K562 (cell line): ENCODE data around the gene ZNRF2. TPM values are rescaled to one million over a fixed set of nuclear protein-coding genes. Genes with fewer than 3 reads are reported as not detected.
A peak's percentile ranks its signal among the peaks of the same experiment; 100 is the strongest.

ENCODE experiments used
- ATAC-seq: fragments of 200-7000 bp; cut with Tn5 transposase; 3 replicates; pipeline ENCODE4 v1.9.1; 2020; ENCODE audit warnings: moderate library complexity
- BruUV-seq: library from RNA; stranded (reverse); fragments of 400-500 nt; replicated peaks from 2 replicates; lab custom pipeline; 2021; lab: Mats Ljungman, UMichigan
- CTCF ChIA-PET: fragments of 300-600 bp; formaldehyde crosslinking; extraction: SDS; loops from one replicate; lab custom pipeline; 2021; ENCODE audit warnings: low intra/inter-chr PET ratio; lab: Yijun Ruan, JAX
- POLR2A ChIA-PET: fragments of 300-600, 350-650 bp; sonication (Branson Sonifier 250); formaldehyde crosslinking; extraction: SDS; loops from one replicate; lab custom pipeline; 2021; ENCODE audit warnings: antibody characterized with exemption, inconsistent platforms; lab: Yijun Ruan, JAX
- DNase-seq, 4 experiments: peaks; one replicate each; pipeline versions ENCODE4 v3.0.0 to v3.0.0-alpha.2; 2011 to 2018; ENCODE audit warnings: low spot score in 3 of 4, mixed read lengths in 3 of 4; ENCODE audit errors: extremely low read depth in 1 of 4
- FAIRE-seq: peaks from 2 replicates; lab custom pipeline; 2011; peaks lifted over from hg19 to GRCh38; lab: Jason Lieb, UNC
- H2AFZ ChIP-seq: 2 replicates; pipeline ENCODE4 v1.6.0; 2011; ENCODE audit warnings: low read depth, low read length, control low read depth, inconsistent platforms
- H3K27ac ChIP-seq: fragments of 200-600 bp; 3 replicates; pipeline ENCODE4 v1.8.0; 2011; ENCODE audit warnings: low read depth, mild to moderate bottlenecking, control low read depth, inconsistent platforms, low read length, moderate library complexity, mixed read lengths; ENCODE audit errors: extremely low read depth
- H3K27me3 ChIP-seq, 2 experiments: fragments of 300-600 bp in 1 of 2; 2 replicates in 1 of 2; 3 replicates in 1 of 2; pipeline versions ENCODE4 v1.6.0 to v1.8.0; 2011; ENCODE audit warnings: inconsistent platforms in 2 of 2, low read length in 2 of 2, mild to moderate bottlenecking in 1 of 2, mixed read lengths in 1 of 2, moderate library complexity in 1 of 2; ENCODE audit not compliant: control insufficient read depth in 2 of 2, insufficient read depth in 2 of 2
- H3K36me3 ChIP-seq: fragments of 300-600 bp; 3 replicates; pipeline ENCODE4 v1.8.0; 2011; ENCODE audit warnings: mild to moderate bottlenecking, low read length, inconsistent platforms; ENCODE audit not compliant: control insufficient read depth, insufficient read depth
- H3K4me1 ChIP-seq, 2 experiments: fragments of 200-600 bp in 1 of 2; replicated peaks in 1 of 2; 2 replicates in 1 of 2; 3 replicates in 1 of 2; pipeline versions ENCODE4 v1.5.1 to v1.8.0; 2011; ENCODE audit warnings: inconsistent platforms in 2 of 2, low read length in 2 of 2, mild to moderate bottlenecking in 1 of 2, mixed read lengths in 1 of 2, moderate library complexity in 1 of 2; ENCODE audit not compliant: control insufficient read depth in 2 of 2, insufficient read depth in 2 of 2
- H3K4me2 ChIP-seq: 2 replicates; pipeline ENCODE4 v1.6.1; 2011; ENCODE audit warnings: low read length, control low read depth, inconsistent platforms, mixed read lengths; ENCODE audit not compliant: insufficient read depth
- H3K4me3 ChIP-seq: fragments of 200-600 bp; sonication (generic), shearing (Covaris generic); 2 replicates; pipeline ENCODE4 v1.5.1; 2016; ENCODE audit warnings: control low read depth, inconsistent platforms
- H3K79me2 ChIP-seq: fragments of 200-600 bp; 3 replicates; pipeline ENCODE4 v1.8.0; 2011; ENCODE audit warnings: low read length, inconsistent platforms; ENCODE audit not compliant: control insufficient read depth, insufficient read depth
- H3K9ac ChIP-seq, 2 experiments: 2 replicates each; pipeline versions ENCODE4 v1.6.0 to v1.6.1; 2011; ENCODE audit warnings: low read depth in 2 of 2, low read length in 2 of 2, control low read depth in 1 of 2, inconsistent platforms in 1 of 2, mild to moderate bottlenecking in 1 of 2, mixed read lengths in 1 of 2; ENCODE audit not compliant: insufficient read depth in 1 of 2
- H3K9me1 ChIP-seq: one replicate; pipeline ENCODE4 v1.6.0; 2011; ENCODE audit warnings: inconsistent platforms, mild to moderate bottlenecking, low read length, moderate library complexity; ENCODE audit not compliant: control insufficient read depth, insufficient read depth
- H3K9me3 ChIP-seq: replicated peaks from 2 replicates; pipeline ENCODE4 v1.5.1; 2011; ENCODE audit warnings: low read depth, low read length, inconsistent platforms; ENCODE audit not compliant: control insufficient read depth, insufficient read depth
- H4K20me1 ChIP-seq: replicated peaks from 2 replicates; pipeline ENCODE4 v1.6.1; 2011; ENCODE audit warnings: low read length, inconsistent platforms, mixed read lengths; ENCODE audit not compliant: control insufficient read depth, insufficient read depth
- ATF1 ChIP-seq, 2 experiments: fragments of 450-650 bp in 1 of 2; IDR thresholded peaks; 2 replicates each; pipeline ENCODE4 v1.6.1; 2016; ENCODE audit warnings: missing compliant biosample characterization in 1 of 2, missing genetic modification characterization in 1 of 2
- ATF4 ChIP-seq: fragments of 450-650 bp; formaldehyde crosslinking; IDR thresholded peaks from 2 replicates; pipeline ENCODE4 v1.4.0; 2022; ENCODE audit warnings: mild to moderate bottlenecking, moderate library complexity
- ATF6 ChIP-seq: sonication (generic); formaldehyde crosslinking; IDR thresholded peaks from 2 replicates; pipeline ENCODE4 v1.4.0; 2020; ENCODE audit warnings: mild to moderate bottlenecking, missing genetic modification reagents
- BDP1 ChIP-seq: IDR thresholded peaks from 3 replicates; pipeline ENCODE4 v1.6.1; 2011; ENCODE audit not compliant: insufficient read length, insufficient read depth
- MAFK ChIP-seq: IDR thresholded peaks from 2 replicates; pipeline ENCODE4 v1.6.1; 2011; ENCODE audit warnings: low read length, improper control_type of control experiment
- MAX ChIP-seq: sonication (generic); formaldehyde crosslinking; IDR thresholded peaks from 2 replicates; pipeline ENCODE4 v1.9.0; 2022; ENCODE audit warnings: mild to moderate bottlenecking, missing genetic modification reagents
- RHOXF2B ChIP-seq: fragments of 250-450 bp; sonication (Bioruptor Pico); conservative IDR thresholded peaks from 2 replicates; pipeline ENCODE4 v1.5.1; 2021
- SMARCB1 ChIP-seq: IDR thresholded peaks from 2 replicates; pipeline ENCODE4 v1.6.1; 2011; ENCODE audit warnings: improper control_type of control experiment, low read depth; ENCODE audit not compliant: insufficient read length
- SNAPC5 ChIP-seq: fragments of 250-450 bp; sonication (Bioruptor Pico); IDR thresholded peaks from 2 replicates; pipeline ENCODE4 v1.8.0; 2021; ENCODE audit warnings: moderate library complexity, mild to moderate bottlenecking, inconsistent platforms
- TCFL5 ChIP-seq: fragments of 250-450 bp; sonication (Bioruptor Pico); conservative IDR thresholded peaks from 2 replicates; pipeline ENCODE4 v1.6.1; 2021; ENCODE audit warnings: mild to moderate bottlenecking, moderate library complexity, matching md5 sums
- ZFP30 ChIP-seq: fragments of 250-450 bp; sonication (Bioruptor Pico); IDR thresholded peaks from 2 replicates; pipeline ENCODE4 v1.8.0; 2022; ENCODE audit warnings: moderate library complexity, mild to moderate bottlenecking, inconsistent platforms, borderline replicate concordance
- WGBS: fragments of 100-300 bp; shearing (Covaris generic); methylation state at CpG from one replicate; pipeline ENCODE4 v1.1.6; 2016; ENCODE audit warnings: low coverage, mixed read lengths; ENCODE audit not compliant: insufficient coverage; ENCODE audit errors: missing lambda C conversion rate; 5-methylcytosine and 5-hydroxymethylcytosine counted together
- in situ Hi-C: fragments of 300-500 bp; cut with MboI; formaldehyde crosslinking; loops from 4 replicates; pipeline ENCODE4 v1.15.0; 2018; ENCODE audit warnings: inconsistent platforms, mixed read lengths
- intact Hi-C: fragments of 100-400 bp; cut with micrococcal nuclease; formaldehyde crosslinking; loops from 2 replicates; pipeline ENCODE4 v1.14.2; 2022
- polyA plus RNA-seq, 8 experiments: library from polyadenylated mRNA; depleted of rRNA in 4 of 8; stranded (reverse) in 5 of 8; unstranded in 3 of 8; fragments of >200 nt; fragmentation: Nextera tagmentation in 2 of 8; fragmentation: Illumina TruSeq in 1 of 8; extraction: Ambion mirVana in 2 of 8; extraction: Trizol in 1 of 8; gene quantifications; 2 replicates each; pipeline versions ENCODE4 v1.2.1 to v1.2.3, GENCODE V29; 2011 to 2014; ENCODE audit warnings: inconsistent platforms in 1 of 8, missing spikeins in 1 of 8
- total RNA-seq, 7 experiments: library from RNA; depleted of rRNA in 6 of 7; stranded (reverse); fragments of >200 nt in 6 of 7; fragmentation: Illumina TruSeq in 2 of 7; extraction: Trizol in 2 of 7; gene quantifications; 2 replicates each; pipeline versions ENCODE4 v1.2.1 to v1.2.3, GENCODE V29; 2011 to 2021; ENCODE audit warnings: low replicate concordance in 1 of 7

Gene ZNRF2
- total and polyA plus RNA-seq, 9 of the 15 experiments (the other 6 are each of a cell fraction or from before 2014, with no cell fraction given): 1.1 to 13.9 (median 5.5) TPM

GRCh38 chr7:30310674-30311362 lies 26.4 kb downstream of the ZNRF2 start:
- in situ Hi-C loops: no loop called here
- Histone ChIP-seq H3K36me3 (no peaks in the 10 kb centered on the region), H2AFZ (no peak overlapping the region), H3K27ac (no peak overlapping the region), H3K9me3 (no peaks in the 10 kb centered on the region), H4K20me1 (no peaks in the 10 kb centered on the region), H3K4me1 (peaks cover 0 to 9% of the 10 kb centered on the region in 2 experiments; a peak in 3 of 5 replicates), H3K27me3 (no peaks in the 10 kb centered on the region), H3K79me2 (peaks cover 86% of the 10 kb centered on the region), H3K9ac (no peak overlapping the region), H3K4me2 (no peak overlapping the region)
- no peak for DNase-seq
- ChIA-PET POLR2A (interaction anchor here (0.7 to 1.4 kb wide), 2 partner anchors 10 kb away, joined by 3 read pairs; no protein-coding TSS in a partner anchor), CTCF (no interaction called here)
- ATAC-seq: peak; percentile 46
- BruUV-seq: no TSS peak
- TF ChIP-seq MAX: no peak
- TF ChIP-seq ZFP30: no peak
- TF ChIP-seq ATF6 (CRISPR knock-in tag): no peak
- TF ChIP-seq TCFL5 (CRISPR knock-in tag): no peak
- TF ChIP-seq ATF1 (CRISPR knock-in tag; IDR thresholded peaks at IDR 0.05): no peak
- no peak for TF ChIP-seq ATF1 (tag; IDR thresholded peaks at IDR 0.05)
- TF ChIP-seq SMARCB1: no peak
- TF ChIP-seq SNAPC5: no peak
- TF ChIP-seq ATF4 (CRISPR knock-in tag): no peak
- TF ChIP-seq MAFK: no peak
- no peak for TF ChIP-seq BDP1
- no peak for TF ChIP-seq RHOXF2B
- TF ChIP-seq, all 486 proteins: peak for 0
- FAIRE-seq: no peak
- intact Hi-C loops: no loop called here
- Histone ChIP-seq H3K9me1 (no peaks in the 10 kb centered on the region), H3K4me3 (no peak overlapping the region)
- WGBS: 76% methylated on average over 9 of the region's 9 CpGs
